Effector memory CD8-positive, alpha-beta T cell (primary cell): Measurements from ENCODE around the gene MMP24OS.

Experiments used
- ATAC-seq: fragments of 150-1000 bp; cut with Tn5 transposase; replicated peaks from 2 replicates; pipeline ENCODE4 v1.10.0; 2021; ENCODE audit warnings: mild to moderate bottlenecking, moderate library complexity
- DNase-seq, 3 experiments: peaks; one replicate each; pipeline ENCODE4 v3.0.0; 2021
- H3K27ac Mint-ChIP-seq, 2 donors: one replicate each; pipeline ENCODE4 v1.8.0; 2022; ENCODE audit warnings: mild to moderate bottlenecking in 2 of 2, mixed read lengths in 2 of 2, moderate library complexity in 2 of 2
- H3K27me3 Mint-ChIP-seq, 2 donors: one replicate each; pipeline ENCODE4 v1.8.0; 2022; ENCODE audit warnings: mixed read lengths in 2 of 2
- H3K36me3 Mint-ChIP-seq: one replicate; pipeline ENCODE4 v1.8.0; 2022; ENCODE audit warnings: mild to moderate bottlenecking, moderate library complexity, mixed read lengths; ENCODE audit not compliant: insufficient read depth
- H3K4me1 Mint-ChIP-seq, 2 donors: one replicate each; pipeline ENCODE4 v1.8.0; 2022; ENCODE audit warnings: low read depth in 2 of 2, mixed read lengths in 2 of 2
- H3K4me3 Mint-ChIP-seq, 2 donors: one replicate each; pipeline ENCODE4 v1.8.0; 2022; ENCODE audit warnings: mild to moderate bottlenecking in 2 of 2, mixed read lengths in 2 of 2, moderate library complexity in 2 of 2
- H3K9me3 Mint-ChIP-seq, 2 donors: one replicate each; pipeline ENCODE4 v1.8.0; 2022; ENCODE audit warnings: mixed read lengths in 2 of 2

Gene MMP24OS

DNA sequence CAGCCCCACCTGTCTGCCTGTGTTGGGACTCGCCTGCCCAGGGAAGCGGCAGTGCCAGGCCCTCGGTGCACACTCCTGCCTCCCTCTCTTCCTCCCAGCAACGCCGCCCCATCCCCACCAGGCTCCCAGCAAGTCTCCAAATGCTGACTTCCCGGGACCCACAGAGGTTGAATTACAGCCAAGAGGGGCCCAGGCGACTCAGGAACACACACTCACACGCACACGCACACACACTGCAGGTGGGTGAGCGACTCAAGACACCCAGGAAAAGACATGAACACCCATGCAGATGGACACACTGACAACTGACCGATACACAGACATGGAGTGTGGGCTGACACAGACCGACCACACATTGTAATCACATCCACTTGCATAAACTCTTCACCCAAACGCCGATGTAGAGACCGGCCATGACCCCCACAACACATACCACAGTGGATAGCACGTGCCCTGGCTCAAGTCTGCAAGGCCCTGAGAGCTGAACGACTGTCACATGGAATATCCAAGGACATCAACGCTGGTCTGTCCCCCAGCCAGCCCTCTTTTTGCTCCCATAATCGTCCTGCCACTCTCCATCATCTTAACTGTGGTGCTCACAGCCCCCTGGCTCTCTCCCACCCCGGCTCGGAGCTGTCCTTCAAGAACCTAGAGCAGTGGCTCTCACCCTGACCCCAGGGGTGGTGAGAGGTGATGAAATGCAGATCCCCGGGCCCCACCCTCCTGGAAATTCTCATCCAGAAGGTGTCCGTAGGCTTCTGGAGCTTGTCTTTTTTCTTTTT lies 14.8 kb upstream of the MMP24OS start:
- no peak overlapping the region for H3K27ac Mint-ChIP-seq

DNA sequence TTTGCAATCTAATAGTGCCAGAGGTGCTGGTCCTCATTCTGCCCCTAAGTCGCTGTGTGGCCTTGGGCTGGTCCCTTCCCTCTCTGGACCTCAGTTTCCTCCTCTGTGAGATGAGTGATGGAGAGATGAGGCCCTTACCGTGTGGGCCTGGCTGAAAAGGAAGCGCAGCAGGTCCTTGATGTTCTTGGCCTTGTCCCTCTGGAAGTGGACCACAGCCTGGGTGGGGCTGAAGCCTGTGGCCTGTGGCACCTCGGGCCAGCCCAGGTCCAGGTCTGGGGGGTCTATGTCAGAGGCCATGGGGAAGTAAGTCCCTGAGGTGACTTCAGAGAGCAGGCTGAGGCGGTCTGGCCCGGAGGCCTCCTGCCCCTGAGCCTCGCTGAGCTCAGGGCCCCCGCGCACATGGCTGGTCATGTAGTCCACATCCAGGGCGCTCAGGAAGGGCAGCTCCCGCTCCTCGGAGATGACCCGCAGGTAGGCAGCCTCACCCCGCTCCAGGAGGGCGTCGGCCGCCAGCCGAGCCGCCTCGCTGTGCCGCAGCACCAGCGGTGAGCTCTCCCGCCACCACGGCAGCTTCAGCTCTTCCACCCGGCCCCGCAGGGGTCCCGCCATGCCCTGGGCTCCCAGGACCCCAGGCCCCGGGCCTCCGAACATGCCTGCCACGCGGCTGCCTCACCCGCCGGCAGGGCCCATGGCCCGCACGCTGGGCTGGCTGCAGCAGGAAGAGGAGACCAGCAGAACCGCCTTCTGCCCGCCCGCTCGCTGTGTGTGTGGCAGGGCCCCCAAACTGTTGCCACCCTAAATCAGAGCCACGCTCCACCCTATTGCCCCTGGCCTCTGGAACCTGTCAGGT lies 14.0 kb upstream of the MMP24OS start, which contains the start of gene FAM83C:
Gene FAM83C, minus strand, starts transcription at position 772 of the 850 bp plus-strand sequence. Its CDS starts 121 bp downstream, at position 651.
- H3K4me1 Mint-ChIP-seq, result peaks cover 0 to 4% of the 10 kb centered on the region in 2 donors
- no peak for DNase-seq
- no peak for ATAC-seq
- no peaks in the 10 kb centered on the region for H3K9me3 Mint-ChIP-seq
- H3K36me3 Mint-ChIP-seq, result peaks cover 7% of the 10 kb centered on the region
- no peak within 1 kb of the TSS for H3K27ac Mint-ChIP-seq
- H3K27me3 Mint-ChIP-seq, result peaks cover 34 to 52% of the 10 kb centered on the region in 2 donors
- H3K4me3 Mint-ChIP-seq, result no peak within 1 kb of the TSS

More for the DNA sequence above, 14.8 kb upstream of the MMP24OS start:
- DNase-seq, result no peak
- no peak overlapping the region for H3K4me3 Mint-ChIP-seq
- peaks cover 0 to 4% of the 10 kb centered on the region in 2 donors for H3K4me1 Mint-ChIP-seq
- peaks cover 7% of the 10 kb centered on the region for H3K36me3 Mint-ChIP-seq
- ATAC-seq, result no peak
- H3K9me3 Mint-ChIP-seq, result no peaks in the 10 kb centered on the region
- H3K27me3 Mint-ChIP-seq, result peaks cover 34 to 52% of the 10 kb centered on the region in 2 donors

DNA sequence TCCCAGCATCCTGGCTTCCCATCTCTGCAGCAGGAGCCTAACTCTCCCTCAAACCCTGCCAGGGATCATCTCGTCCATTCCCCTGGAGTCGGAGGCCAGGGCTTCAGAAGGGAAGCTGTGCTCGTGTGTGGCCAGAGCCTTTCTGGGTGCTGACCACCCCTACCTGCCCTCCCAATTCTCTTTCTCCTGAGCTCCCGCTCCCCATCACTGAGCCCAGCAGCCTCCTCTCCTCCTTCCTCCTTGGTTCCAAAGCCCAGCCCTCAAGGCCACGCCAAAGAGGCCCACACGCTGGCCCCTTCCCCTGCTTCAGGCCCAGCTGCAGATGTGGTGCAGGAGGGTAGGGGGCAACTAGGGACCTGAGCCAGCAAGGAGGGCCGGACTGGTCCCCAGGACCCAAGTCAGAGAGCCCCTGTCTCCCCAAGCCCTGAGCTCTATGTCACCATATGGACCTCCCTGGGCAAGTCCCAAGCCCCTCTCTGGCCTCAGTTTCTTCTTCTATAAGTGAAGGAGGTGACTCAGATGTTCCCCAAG lies 13.0 kb upstream of the MMP24OS start:
- Mint-ChIP-seq H3K36me3 (peaks cover 7% of the 10 kb centered on the region), H3K9me3 (no peaks in the 10 kb centered on the region), H3K4me1 (peaks cover 0 to 4% of the 10 kb centered on the region in 2 donors), H3K27ac (no peak overlapping the region), H3K27me3 (peaks cover 33 to 45% of the 10 kb centered on the region in 2 donors), H3K4me3 (no peak overlapping the region)
- ATAC-seq, result no peak
- DNase-seq, result no peak

DNA sequence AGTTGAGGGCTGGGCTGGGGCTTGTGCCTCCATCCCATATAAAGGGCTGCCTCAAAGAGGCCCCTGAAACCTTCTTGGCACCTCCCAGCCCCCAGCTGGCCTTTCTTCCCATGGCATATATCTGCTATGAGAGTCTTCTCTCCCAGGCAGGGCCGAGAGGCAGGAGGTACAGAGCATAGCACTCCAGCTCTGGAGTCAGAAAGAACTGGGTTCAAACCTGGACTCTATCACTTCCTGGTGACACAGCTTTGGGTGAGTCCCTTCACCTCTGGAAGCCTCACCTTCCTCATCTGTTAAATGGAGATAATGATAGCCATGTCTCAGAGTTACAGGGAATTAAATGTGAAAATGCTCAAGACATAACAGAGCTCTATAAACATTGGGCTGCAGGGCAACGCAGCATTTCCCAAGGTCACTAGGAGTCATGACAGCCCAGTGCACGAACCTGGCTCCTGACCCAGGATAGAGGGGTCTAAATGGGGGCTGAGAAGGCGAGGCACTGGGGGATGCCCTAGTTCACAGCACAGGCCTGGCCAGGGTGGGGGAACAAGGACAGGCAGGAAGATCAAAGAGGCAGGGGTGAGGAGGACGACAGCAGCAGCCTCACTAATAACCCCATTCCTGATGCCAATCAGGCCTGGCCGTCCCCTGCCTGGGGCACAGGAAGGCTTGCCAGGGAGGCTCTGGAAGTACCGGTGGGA lies 12.4 kb upstream of the MMP24OS start:
- DNase-seq, result no peak
- peaks cover 27 to 39% of the 10 kb centered on the region in 2 donors for H3K27me3 Mint-ChIP-seq
- no peaks in the 10 kb centered on the region for H3K9me3 Mint-ChIP-seq
- no peak for ATAC-seq
- peaks cover 0 to 3% of the 10 kb centered on the region in 2 donors for H3K4me1 Mint-ChIP-seq
- H3K36me3 Mint-ChIP-seq, result peaks cover 7% of the 10 kb centered on the region
- no peak overlapping the region for H3K4me3 Mint-ChIP-seq
- no peak overlapping the region for H3K27ac Mint-ChIP-seq

DNA sequence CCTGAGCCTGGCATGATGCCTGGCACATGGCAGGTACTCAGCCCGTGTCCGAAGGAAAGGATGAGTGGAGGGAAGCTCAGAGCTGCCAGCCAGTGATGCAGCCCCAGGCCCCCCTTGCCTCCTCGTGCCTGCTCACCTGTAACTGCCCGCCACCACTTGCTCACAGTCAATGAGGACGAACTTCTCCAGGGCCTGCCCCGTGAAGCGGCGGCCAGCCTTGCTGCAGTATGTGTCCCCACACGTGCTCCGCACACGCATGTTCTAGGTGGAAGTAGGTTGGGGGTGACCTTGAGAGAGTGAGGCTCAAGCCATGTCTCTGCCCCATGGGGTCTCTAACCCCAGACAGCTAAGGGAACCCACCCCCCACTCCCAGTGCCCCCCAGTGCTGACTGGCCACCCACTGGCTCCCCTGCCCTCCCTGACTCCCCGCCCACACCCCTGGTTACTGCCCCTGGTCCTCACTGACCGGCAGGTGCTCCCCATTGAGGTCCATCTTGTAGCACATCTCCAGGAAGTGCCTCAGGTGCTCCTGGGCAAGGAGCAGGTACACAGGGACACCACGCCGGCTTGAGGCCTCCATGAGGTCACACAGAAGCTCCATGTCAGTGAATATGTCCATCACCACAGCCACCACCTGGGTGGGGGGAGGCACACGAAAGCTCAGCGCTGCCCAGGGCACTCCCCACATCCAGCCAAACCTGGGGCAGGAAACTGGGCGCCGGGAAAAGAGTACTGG lies 10.6 kb upstream of the MMP24OS start:
- Mint-ChIP-seq H3K9me3 (no peaks in the 10 kb centered on the region), H3K4me1 (peaks cover 9 to 11% of the 10 kb centered on the region in 2 donors), H3K27ac (no peak overlapping the region), H3K4me3 (no peak overlapping the region), H3K27me3 (peaks cover 12 to 22% of the 10 kb centered on the region in 2 donors), H3K36me3 (peaks cover 4% of the 10 kb centered on the region)
- ATAC-seq (no peak), DNase-seq (no peak)

DNA sequence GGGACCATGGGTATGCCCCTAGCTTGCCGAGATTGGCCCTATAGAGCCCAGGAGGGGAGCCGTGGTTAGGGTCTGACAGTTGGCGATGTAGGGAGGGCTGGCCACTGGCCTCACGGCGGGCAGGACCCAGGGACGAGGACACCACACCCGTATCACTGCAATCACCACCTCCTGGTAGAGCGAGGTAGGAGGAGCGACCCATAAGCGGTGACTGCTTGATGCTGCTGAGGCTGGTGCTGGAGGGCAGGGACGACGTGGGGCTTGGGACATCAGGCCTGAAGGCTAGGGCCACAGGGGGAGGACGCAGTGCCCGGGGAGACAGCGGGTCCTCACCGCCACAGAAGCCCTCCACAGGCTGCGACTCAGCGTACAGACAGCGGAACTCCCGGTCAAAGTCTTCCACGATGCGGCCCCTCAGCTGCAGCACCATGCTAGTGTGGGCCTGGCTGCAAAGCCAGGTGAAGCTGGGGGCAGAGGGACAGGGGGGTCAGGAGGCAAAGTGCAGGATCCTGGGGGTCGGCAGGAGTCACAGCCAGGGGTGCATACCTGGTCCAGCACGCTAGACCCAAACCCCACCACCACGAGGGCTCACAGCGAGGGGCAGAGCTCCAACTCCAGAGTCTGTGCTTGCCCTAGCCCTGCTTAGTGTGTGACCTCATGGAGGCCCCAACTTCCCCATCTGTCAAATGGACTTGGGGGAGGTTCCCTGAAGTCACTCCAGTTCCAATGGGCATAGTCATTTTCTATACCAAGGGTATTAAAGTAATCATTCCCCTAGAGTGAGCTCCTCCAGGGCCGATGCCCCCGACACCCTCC lies 9.8 kb upstream of the MMP24OS start:
- peaks cover 4 to 14% of the 10 kb centered on the region in 2 donors for H3K27me3 Mint-ChIP-seq
- H3K27ac Mint-ChIP-seq, result no peak overlapping the region
- DNase-seq (no peak), ATAC-seq (no peak)
- no peak overlapping the region for H3K4me3 Mint-ChIP-seq
- H3K4me1 Mint-ChIP-seq, result peaks cover 13 to 15% of the 10 kb centered on the region in 2 donors
- no peaks in the 10 kb centered on the region for H3K9me3 Mint-ChIP-seq
- peaks cover 8% of the 10 kb centered on the region for H3K36me3 Mint-ChIP-seq

DNA sequence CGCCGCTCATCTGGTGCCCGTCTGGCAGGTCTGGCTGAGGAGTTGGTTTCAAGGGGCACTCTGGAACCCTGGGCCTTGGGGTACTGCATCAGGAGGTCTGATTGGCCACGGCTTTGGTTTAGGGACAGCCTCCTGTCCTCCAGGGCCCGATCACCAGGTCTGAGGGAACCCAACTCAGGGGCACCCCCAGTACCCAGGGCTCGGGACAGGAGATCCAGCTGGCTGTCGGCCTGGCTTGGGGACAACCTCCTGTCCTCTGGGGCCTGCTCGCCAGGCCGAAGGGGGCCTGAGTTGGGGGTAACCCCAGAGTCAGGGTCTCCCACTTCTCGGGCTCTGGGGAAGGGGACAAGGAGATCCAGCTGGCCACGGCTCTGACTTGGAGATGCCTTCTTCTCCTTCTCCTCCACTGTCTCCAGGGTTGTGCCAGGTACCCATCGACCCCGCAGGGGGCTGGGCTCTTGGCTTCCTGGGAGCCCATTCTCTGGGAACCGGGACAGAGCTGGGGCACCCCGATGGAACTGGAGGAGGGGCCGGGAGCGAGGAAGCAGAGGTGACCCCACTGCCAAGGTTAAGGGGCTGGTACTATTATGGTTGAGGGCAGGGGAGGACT lies 9.1 kb upstream of the MMP24OS start:
- Mint-ChIP-seq H3K27me3 (peaks cover 0 to 8% of the 10 kb centered on the region in 2 donors), H3K4me3 (no peak overlapping the region), H3K27ac (no peak overlapping the region), H3K9me3 (no peaks in the 10 kb centered on the region), H3K36me3 (peaks cover 9% of the 10 kb centered on the region), H3K4me1 (peaks cover 15 to 18% of the 10 kb centered on the region in 2 donors)
- no peak for ATAC-seq
- DNase-seq, result no peak

DNA sequence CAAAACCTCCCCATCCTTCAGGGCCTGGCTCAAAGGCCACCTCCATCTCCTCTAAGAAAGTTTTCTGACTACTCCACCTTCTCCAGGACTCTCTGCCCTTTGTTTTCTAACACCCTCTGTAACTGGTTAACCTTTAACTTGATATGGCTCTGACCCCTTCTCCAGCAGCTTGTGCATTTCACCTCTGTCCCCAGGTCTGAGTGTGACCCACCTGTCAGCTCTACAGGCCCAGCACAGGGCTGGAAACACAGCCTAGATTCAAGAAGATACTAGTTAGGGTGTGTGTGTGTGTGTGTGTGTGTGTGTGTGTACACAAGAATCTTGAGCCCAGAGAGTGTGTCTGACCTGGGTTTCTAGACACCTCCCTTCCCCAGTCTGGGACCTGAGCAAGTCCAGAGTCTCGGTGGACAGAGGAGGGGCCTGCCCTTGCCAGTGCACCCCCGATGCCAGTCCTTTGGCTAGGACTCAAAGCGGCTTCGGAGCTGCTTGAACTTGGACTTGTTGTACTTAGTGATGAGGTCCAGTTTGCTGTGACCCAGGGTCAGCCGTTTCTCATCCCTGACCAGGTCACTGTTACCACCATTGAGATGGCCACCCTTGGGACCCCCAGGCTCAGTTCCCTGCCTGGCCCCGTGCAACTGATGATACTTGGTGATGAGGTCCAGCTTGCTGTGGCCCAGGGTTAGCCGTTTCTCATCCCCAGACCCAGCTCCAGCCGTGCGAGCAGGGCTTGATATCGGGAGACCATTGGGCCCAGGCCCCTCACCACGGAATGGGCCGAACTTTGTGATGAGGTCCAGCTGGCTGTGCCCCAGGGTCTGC lies 8.4 kb upstream of the MMP24OS start:
- DNase-seq, result no peak
- Mint-ChIP-seq H3K27ac (peak overlapping the region; percentile 88 to 92), H3K27me3 (peaks cover 0 to 8% of the 10 kb centered on the region in 2 donors), H3K36me3 (peaks cover 10% of the 10 kb centered on the region), H3K9me3 (no peaks in the 10 kb centered on the region), H3K4me1 (peaks cover 15 to 18% of the 10 kb centered on the region in 2 donors), H3K4me3 (peak overlapping the region; percentile 82 to 89)
- ATAC-seq, result no peak

DNA sequence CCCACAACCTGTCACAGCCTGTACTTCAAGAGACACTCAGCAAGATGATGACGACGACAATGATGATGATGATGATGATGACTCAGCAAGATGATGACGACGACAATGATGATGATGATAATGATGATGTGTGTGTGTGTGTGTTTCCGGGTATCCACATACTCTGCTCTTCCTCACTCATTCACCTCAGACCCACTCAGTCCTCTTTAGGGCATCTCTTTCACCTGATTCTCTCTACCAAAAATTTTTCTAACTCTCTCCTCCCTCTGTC lies 7.8 kb upstream of the MMP24OS start:
- ATAC-seq (no peak), DNase-seq (no peak)
- H3K4me3 Mint-ChIP-seq, result peak overlapping the region; percentile 82 to 89
- H3K9me3 Mint-ChIP-seq, result no peaks in the 10 kb centered on the region
- H3K4me1 Mint-ChIP-seq, result peaks cover 15 to 18% of the 10 kb centered on the region in 2 donors
- H3K27me3 Mint-ChIP-seq, result peaks cover 0 to 8% of the 10 kb centered on the region in 2 donors
- peaks cover 13% of the 10 kb centered on the region for H3K36me3 Mint-ChIP-seq
- peak overlapping the region; percentile 88 to 92 for H3K27ac Mint-ChIP-seq

DNA sequence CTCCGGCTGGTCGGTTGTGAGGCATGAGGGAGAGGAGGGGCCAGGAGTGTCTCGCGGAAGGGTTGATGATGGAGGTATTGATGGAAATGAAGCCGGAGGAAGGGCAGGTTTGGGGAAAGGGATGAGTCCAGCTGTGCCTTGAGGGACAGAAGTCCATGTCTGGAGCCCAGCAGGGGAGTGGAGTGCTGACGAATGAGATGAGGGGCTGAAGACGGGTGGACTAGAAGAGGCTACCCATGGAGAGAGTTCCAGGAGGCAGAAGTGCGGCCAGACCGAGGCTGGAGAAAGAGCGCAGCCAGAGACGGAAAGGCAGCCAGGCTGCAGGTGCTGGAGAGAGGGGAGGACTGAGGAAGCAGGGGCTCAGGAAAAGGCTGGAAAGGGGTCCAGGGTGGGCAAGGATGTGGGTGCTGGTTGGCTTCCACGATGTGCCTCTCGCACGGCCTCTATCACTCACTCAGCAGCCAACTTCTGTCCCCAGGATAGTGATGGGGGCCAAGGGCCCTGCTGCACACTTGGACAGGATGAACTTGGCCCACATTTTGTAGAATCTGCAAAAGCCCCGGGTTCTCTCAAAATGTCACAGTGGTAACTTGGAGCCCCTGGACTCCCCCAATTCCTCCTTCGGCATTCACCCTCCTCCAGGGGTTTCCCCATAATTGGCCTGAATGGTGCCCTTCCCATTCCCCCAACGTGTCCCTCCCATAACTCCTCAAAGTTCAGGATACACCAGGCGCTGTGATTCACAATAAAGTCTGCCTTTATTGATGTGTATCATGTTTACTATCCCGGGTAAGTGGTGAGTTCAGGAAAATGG lies 7.3 kb upstream of the MMP24OS start:
- H3K27me3 Mint-ChIP-seq, result peaks cover 0 to 4% of the 10 kb centered on the region in 2 donors
- no peaks in the 10 kb centered on the region for H3K9me3 Mint-ChIP-seq
- ATAC-seq, result no peak

More for the DNA sequence above, 7.3 kb upstream of the MMP24OS start:
- Mint-ChIP-seq H3K4me3 (peak overlapping the region; percentile 82 to 89), H3K4me1 (peaks cover 15 to 18% of the 10 kb centered on the region in 2 donors), H3K27ac (peak overlapping the region; percentile 88 to 92), H3K36me3 (peaks cover 17% of the 10 kb centered on the region)
- DNase-seq, result no peak
